Endothelial cell of umbilical vein (primary cell): Measurements from ENCODE around the gene OR52B2.

ENCODE experiments used
- CTCF ChIP-seq, 2 donors: IDR thresholded peaks; 1 replicate in 1 of 2; 2 replicates in 1 of 2; pipeline ENCODE4 v1.5.1; 2011; ENCODE audit warnings: low read length in 2 of 2, mild to moderate bottlenecking in 2 of 2, moderate library complexity in 2 of 2, control low read depth in 1 of 2, inconsistent platforms in 1 of 2, low read depth in 1 of 2; ENCODE audit not compliant: insufficient read depth in 1 of 2; ENCODE audit errors: extremely low read depth in 1 of 2
- POLR2A ChIP-seq: IDR thresholded peaks from 2 replicates; pipeline ENCODE4 v1.6.1; 2012; ENCODE audit warnings: low read depth, mild to moderate bottlenecking, control low read depth, low read length
- POLR2AphosphoS5 ChIP-seq: IDR thresholded peaks from 2 replicates; pipeline ENCODE4 v1.6.1; 2012; ENCODE audit warnings: low read depth, mild to moderate bottlenecking, control low read depth, low read length, moderate library complexity; ENCODE audit not compliant: insufficient read depth

- TF ChIP-seq POLR2AphosphoS5 (no peak), CTCF (IDR thresholded peaks at IDR 0.05; ENCODE audit: extremely low read depth in 1 of 2, insufficient read depth in 1 of 2, low read depth in 1 of 2, low read length in 2 of 2) (no peak), POLR2A (no peak)
Observed at GRCh38 chr11:6175440-6175839, 5.3 kb upstream of the OR52B2 start.
